ENCODE measurements around the gene KLHL8.
A peak's percentile ranks its signal among the peaks of the same experiment; 100 is the strongest.

Gene KLHL8

DNA sequence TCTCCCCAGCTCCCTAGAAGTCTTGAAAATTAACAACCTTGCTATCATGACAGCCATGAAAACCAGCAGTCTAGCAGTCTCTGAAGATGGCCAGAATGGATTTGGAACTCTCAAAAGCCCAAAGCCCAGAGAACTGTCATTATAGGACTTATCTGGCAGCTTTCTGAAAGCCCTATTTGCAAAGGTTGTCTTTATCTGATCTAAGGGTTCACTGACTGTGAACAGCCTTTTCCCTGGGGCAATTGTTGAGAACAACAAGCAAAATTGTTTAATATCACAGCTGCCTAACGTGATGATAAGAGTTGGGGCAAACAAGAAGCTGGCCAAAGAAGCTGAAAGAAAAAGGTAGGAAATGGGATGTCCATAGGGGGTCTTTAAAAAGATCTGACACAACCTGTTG lies 20.9 kb upstream of the KLHL8 start:
- peaks cover 6 to 12% of the 10 kb centered on the region in 2 donors for H3K9me3 Mint-ChIP-seq
- no peak for ATAC-seq (replicated peaks)
- no peaks in the 10 kb centered on the region for H3K4me1 Mint-ChIP-seq (ENCODE audit: low read depth in 2 of 2)
- H3K36me3 Mint-ChIP-seq (ENCODE audit: insufficient read depth) = peaks cover 3% of the 10 kb centered on the region
- no peak overlapping the region for H3K4me3 Mint-ChIP-seq
- peaks cover 17 to 47% of the 10 kb centered on the region in 2 donors for H3K27me3 Mint-ChIP-seq
- H3K27ac Mint-ChIP-seq = no peak overlapping the region
- DNase-seq = no peak

DNA sequence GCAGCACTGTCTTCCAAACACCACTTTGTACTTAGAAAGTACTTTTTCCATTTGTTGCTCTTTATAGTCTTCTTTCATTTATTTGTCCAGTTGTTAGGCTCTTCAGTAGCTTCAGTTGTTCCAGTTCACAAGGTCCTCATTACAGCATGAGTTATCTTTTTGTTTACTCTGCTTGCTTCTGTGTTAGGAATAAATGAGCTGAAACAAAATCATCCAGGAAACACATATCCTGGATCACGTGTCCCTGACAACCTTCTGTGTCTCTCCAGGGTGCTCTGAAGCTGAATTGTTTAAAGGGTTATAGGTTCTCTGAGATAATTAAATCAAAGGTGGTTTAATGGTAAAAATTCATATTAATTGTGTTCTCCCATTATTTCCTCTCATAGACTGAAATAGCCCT lies 19.9 kb upstream of the KLHL8 start:
- H3K4me3 Mint-ChIP-seq = no peak overlapping the region
- no peak overlapping the region for H3K27ac Mint-ChIP-seq
- H3K27me3 Mint-ChIP-seq = peaks cover 17 to 45% of the 10 kb centered on the region in 2 donors
- H3K9me3 Mint-ChIP-seq = peaks cover 6 to 12% of the 10 kb centered on the region in 2 donors
- peaks cover under 1% of the 10 kb centered on the region for H3K36me3 Mint-ChIP-seq (ENCODE audit: insufficient read depth)
- no peak for ATAC-seq (replicated peaks)
- no peak for DNase-seq
- peaks cover 4 to 5% of the 10 kb centered on the region in 2 donors for H3K4me1 Mint-ChIP-seq (ENCODE audit: low read depth in 2 of 2)

DNA sequence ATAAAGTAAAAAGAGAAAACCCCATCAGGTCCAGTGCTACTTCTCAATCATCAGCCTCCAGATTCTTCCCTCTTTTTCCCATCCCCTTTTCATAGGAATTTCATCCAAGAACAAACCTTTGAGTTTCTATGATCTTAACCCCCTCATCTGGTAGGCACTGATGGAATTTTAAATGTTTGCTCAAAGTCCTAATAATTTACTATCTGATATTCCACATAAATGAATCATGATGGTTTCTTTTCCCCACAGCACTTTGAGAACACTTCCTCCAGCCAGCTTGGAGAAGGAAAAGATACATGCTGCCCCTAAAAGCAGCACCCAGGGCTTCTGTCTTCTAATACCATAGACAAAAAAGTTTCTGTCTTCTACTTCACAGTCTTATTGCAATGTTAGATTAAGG lies 19.4 kb upstream of the KLHL8 start:
- Mint-ChIP-seq H3K27ac (no peak overlapping the region), H3K36me3 (ENCODE audit: insufficient read depth) (no peaks in the 10 kb centered on the region), H3K4me3 (no peak overlapping the region), H3K27me3 (peaks cover 17 to 41% of the 10 kb centered on the region in 2 donors), H3K9me3 (peaks cover 6 to 12% of the 10 kb centered on the region in 2 donors), H3K4me1 (ENCODE audit: low read depth in 2 of 2) (peaks cover 4 to 5% of the 10 kb centered on the region in 2 donors)
- ATAC-seq (replicated peaks) = no peak
- DNase-seq = no peak

DNA sequence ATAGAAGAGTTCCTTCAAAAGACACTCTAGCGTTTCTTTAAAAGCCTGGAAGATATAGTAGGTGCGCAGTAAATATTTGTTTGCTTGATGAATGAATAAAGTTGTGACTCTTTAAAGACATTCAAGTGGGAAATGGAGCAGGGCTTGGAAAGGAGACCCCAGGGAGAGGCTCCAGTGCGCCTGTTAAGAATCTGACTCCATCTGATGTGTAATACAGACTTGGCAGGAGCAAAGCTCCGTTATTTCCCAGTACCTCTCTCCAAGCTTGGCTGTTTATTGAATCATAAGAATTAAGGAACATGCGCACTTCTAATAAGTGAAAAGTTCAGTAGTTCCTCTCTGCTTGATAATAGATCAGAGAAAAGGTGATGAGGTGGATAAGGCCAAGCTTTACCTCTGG lies 18.8 kb upstream of the KLHL8 start:
- Mint-ChIP-seq H3K9me3 (peaks cover 6 to 12% of the 10 kb centered on the region in 2 donors), H3K27me3 (peaks cover 17 to 36% of the 10 kb centered on the region in 2 donors), H3K36me3 (ENCODE audit: insufficient read depth) (no peaks in the 10 kb centered on the region), H3K27ac (no peak overlapping the region), H3K4me1 (ENCODE audit: low read depth in 2 of 2) (peaks cover 4 to 5% of the 10 kb centered on the region in 2 donors), H3K4me3 (no peak overlapping the region)
- ATAC-seq (replicated peaks) (no peak), DNase-seq (no peak)

DNA sequence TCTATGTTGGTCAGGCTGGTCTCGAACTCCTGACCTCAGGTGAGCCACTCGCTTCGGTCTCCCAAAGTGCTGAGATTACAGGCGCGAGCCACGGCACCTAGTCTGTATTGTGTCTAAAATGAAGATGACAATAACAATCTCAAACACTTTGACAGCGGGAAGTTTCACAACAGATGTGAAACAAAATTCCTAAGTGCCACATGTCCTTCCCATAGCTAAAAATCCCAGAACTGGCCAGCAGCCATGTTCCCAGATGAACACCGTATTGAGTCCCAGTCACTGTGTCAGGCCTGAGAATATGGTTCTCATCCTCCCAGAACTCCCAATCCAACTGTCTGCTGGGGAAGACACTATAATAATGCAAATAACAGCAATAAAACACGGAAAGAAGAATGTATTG lies 16.4 kb upstream of the KLHL8 start:
- peaks cover 24 to 25% of the 10 kb centered on the region in 2 donors for H3K27me3 Mint-ChIP-seq
- DNase-seq (no peak), ATAC-seq (replicated peaks) (no peak)
- H3K9me3 Mint-ChIP-seq = peaks cover 0 to under 1% of the 10 kb centered on the region in 2 donors
- no peaks in the 10 kb centered on the region for H3K36me3 Mint-ChIP-seq (ENCODE audit: insufficient read depth)
- no peak overlapping the region for H3K27ac Mint-ChIP-seq
- H3K4me3 Mint-ChIP-seq = peak overlapping the region in 1 of 2 donors; percentile 80
- H3K4me1 Mint-ChIP-seq (ENCODE audit: low read depth in 2 of 2) = peaks cover 4 to 5% of the 10 kb centered on the region in 2 donors

DNA sequence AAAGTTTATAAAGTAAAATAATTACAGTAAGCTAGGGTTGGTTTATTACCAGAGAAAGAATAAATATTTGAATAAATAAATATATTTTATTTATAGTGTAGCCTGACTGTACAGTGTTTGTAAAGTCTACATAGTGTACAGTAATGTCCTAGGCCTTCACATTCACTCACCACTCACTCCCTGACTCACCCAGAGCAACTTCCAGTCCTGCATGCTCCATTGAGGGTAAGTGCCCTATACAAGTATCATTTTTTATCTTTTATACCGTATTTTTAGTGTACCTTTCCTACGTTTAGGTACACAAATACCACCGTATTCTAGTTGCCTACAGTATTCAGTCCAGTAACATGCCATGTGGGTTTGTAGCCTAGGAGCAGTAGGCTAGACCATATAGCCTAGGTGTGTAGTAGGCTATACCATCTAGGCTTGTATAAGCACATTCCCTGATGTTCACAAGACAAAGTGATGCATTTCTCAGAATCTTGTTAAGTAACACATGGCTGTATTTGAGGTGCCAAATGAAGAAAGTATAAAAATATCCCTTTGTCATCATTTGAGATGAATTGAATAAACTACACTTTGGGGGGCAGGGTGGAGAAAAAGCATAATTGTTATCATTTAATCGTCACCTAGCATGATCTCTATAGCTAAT lies 14.7 kb upstream of the KLHL8 start:
- Mint-ChIP-seq H3K27me3 (peaks cover 19 to 32% of the 10 kb centered on the region in 2 donors), H3K9me3 (no peaks in the 10 kb centered on the region), H3K4me3 (peak overlapping the region; percentile 77 to 80), H3K4me1 (ENCODE audit: low read depth in 2 of 2) (peaks cover 4 to 5% of the 10 kb centered on the region in 2 donors), H3K36me3 (ENCODE audit: insufficient read depth) (no peaks in the 10 kb centered on the region), H3K27ac (peak overlapping the region in 1 of 2 donors; percentile 81)
- ATAC-seq (replicated peaks) = no peak
- no peak for DNase-seq

DNA sequence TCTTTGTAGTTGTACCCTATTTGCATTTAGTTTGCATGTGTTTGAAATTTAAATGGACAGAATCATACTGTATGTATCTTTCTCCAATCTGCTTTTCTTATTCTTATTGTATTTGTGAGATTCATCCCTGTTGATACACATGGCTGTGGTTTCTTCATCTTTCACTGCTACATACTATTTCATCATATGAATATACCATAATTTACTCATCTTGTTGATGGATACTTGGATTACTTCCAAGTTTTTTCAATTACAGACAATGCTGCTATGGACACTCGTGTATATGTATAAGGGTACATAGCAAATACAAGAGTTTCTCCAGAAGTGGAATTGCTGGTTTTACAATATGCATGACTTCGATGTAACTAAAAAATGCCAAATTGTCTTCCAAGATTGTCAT lies 11.8 kb upstream of the KLHL8 start:
- no peak for DNase-seq
- H3K9me3 Mint-ChIP-seq = no peaks in the 10 kb centered on the region
- H3K27ac Mint-ChIP-seq = no peak overlapping the region
- no peak overlapping the region for H3K4me3 Mint-ChIP-seq
- peaks cover 4 to 5% of the 10 kb centered on the region in 2 donors for H3K4me1 Mint-ChIP-seq (ENCODE audit: low read depth in 2 of 2)
- no peak for ATAC-seq (replicated peaks)
- no peaks in the 10 kb centered on the region for H3K36me3 Mint-ChIP-seq (ENCODE audit: insufficient read depth)
- H3K27me3 Mint-ChIP-seq = peaks cover 9 to 26% of the 10 kb centered on the region in 2 donors

DNA sequence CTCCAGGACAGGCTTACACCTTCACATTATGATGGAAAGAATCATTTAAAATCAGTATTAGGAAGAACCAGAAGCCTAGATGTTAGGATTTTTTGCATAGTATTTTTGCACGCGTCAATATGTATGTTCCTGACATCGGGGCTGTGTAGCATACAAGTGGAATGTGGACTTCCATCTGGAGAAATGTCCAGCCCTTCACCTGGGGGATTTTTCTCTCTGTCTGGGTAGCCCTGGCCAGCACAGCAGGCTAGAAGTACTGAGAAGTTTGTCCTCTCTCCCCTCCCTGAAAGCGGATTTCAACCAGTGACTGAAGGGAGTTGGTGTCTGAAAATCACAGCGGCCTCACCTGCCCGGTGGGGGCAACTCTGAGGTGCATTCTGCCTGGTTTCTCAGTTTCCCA lies 10.4 kb upstream of the KLHL8 start:
- H3K4me1 Mint-ChIP-seq (ENCODE audit: low read depth in 2 of 2) = peaks cover 3 to 4% of the 10 kb centered on the region in 2 donors
- H3K36me3 Mint-ChIP-seq (ENCODE audit: insufficient read depth) = no peaks in the 10 kb centered on the region
- H3K9me3 Mint-ChIP-seq = no peaks in the 10 kb centered on the region
- no peak overlapping the region for H3K4me3 Mint-ChIP-seq
- no peak overlapping the region for H3K27ac Mint-ChIP-seq
- ATAC-seq (replicated peaks) (no peak), DNase-seq (no peak)
- peaks cover 9 to 26% of the 10 kb centered on the region in 2 donors for H3K27me3 Mint-ChIP-seq

DNA sequence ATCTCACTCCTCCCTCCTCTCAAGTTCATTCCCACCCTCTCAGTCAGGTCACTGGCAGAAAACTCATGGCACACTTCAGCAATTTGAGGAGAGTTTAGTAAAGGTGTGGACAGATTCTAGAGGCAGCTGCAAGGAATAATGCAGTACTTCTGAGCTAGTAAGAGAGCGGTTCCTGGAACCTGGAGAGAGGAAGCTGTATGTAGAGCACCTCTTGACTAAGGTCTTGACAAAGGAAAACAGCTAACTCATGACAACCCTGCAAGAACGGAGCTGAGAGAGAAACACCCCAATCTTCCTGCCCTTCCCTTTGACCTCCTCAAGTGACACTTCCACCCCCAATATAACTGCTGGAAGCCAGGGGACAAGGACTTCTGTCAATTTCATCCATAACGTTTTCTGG lies 9.6 kb upstream of the KLHL8 start:
- ATAC-seq (replicated peaks) (no peak), DNase-seq (no peak)
- peaks cover 9 to 26% of the 10 kb centered on the region in 2 donors for H3K27me3 Mint-ChIP-seq
- H3K36me3 Mint-ChIP-seq (ENCODE audit: insufficient read depth) = no peaks in the 10 kb centered on the region
- no peaks in the 10 kb centered on the region for H3K9me3 Mint-ChIP-seq
- H3K27ac Mint-ChIP-seq = no peak overlapping the region
- no peaks in the 10 kb centered on the region for H3K4me1 Mint-ChIP-seq (ENCODE audit: low read depth in 2 of 2)
- H3K4me3 Mint-ChIP-seq = no peak overlapping the region

DNA sequence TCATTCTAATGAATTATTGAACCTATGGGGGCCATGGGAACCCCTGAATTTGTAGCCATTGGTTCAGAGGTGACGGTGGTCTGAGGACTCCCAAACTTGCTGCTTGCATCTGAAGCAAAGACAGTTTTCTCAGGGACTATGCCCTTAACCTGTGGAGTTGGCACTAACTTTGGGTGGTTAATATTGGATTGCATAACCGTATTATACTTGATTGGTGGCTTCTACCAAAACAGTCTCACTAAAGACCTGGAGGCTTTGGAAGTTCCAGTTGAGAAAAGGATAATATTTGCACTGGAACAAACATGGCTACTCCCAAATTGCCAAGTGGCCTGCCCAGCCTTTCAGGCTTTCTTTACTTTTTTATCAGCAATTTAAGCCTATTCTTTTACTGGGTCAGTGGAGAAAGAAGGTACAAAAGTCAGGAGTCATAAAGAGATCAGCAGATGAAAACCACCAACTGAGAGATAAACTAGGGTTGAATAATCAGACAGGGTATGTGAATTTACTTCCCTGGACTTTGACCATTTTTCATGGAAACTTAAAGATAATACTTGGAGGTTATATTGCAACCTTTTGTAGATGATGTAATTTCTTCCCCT lies 7.9 kb upstream of the KLHL8 start:
- Mint-ChIP-seq H3K4me3 (no peak overlapping the region), H3K36me3 (ENCODE audit: insufficient read depth) (no peaks in the 10 kb centered on the region), H3K27me3 (peaks cover 9 to 26% of the 10 kb centered on the region in 2 donors), H3K9me3 (no peaks in the 10 kb centered on the region), H3K4me1 (ENCODE audit: low read depth in 2 of 2) (no peaks in the 10 kb centered on the region), H3K27ac (no peak overlapping the region)
- ATAC-seq (replicated peaks) (no peak), DNase-seq (no peak)

DNA sequence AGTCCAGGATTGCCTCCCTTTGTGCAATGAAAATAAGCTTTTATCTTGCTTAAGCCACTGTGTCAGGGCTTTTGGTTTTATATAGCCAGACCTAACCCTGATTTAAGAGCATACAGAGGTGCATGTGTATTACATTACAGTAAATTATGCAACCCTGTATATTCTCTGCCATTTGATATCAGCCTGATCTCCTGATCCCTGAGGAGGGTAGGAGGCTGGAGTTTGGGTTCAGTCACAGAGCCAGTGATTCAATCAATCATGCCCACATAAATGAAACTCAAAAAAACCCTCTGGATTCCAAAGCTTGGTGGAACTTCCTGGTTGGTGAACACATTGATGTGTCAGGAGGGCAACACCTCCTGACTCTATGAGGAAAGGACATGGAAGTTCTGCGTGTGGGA lies 7.3 kb upstream of the KLHL8 start:
- Mint-ChIP-seq H3K36me3 (ENCODE audit: insufficient read depth) (no peaks in the 10 kb centered on the region), H3K4me1 (ENCODE audit: low read depth in 2 of 2) (no peaks in the 10 kb centered on the region), H3K27ac (no peak overlapping the region), H3K4me3 (no peak overlapping the region), H3K27me3 (peaks cover 9 to 26% of the 10 kb centered on the region in 2 donors), H3K9me3 (no peaks in the 10 kb centered on the region)
- DNase-seq = no peak
- no peak for ATAC-seq (replicated peaks)

DNA sequence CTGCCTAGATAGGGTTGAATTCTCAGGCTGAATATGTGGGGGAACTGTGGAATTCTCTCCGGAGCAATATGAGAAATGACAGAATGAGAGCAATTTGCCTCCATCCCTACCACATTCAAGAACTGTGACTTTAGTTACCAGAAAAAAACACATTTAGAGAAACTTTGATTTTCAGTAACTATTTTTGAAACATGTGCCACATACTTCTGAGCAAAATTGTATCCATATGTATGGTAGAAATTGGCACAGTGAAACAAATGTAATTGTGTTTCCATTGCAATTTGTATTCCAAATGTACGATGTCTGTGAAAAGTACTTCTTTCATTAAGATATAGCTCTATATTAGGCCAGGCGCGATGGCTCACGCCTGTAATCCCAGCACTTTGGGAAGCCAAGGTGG lies 5.5 kb upstream of the KLHL8 start:
- DNase-seq (no peak), ATAC-seq (replicated peaks) (no peak)
- H3K27me3 Mint-ChIP-seq = peaks cover 0 to 10% of the 10 kb centered on the region in 2 donors
- no peak overlapping the region for H3K4me3 Mint-ChIP-seq
- no peaks in the 10 kb centered on the region for H3K4me1 Mint-ChIP-seq (ENCODE audit: low read depth in 2 of 2)
- no peaks in the 10 kb centered on the region for H3K36me3 Mint-ChIP-seq (ENCODE audit: insufficient read depth)
- no peak overlapping the region for H3K27ac Mint-ChIP-seq
- no peaks in the 10 kb centered on the region for H3K9me3 Mint-ChIP-seq

DNA sequence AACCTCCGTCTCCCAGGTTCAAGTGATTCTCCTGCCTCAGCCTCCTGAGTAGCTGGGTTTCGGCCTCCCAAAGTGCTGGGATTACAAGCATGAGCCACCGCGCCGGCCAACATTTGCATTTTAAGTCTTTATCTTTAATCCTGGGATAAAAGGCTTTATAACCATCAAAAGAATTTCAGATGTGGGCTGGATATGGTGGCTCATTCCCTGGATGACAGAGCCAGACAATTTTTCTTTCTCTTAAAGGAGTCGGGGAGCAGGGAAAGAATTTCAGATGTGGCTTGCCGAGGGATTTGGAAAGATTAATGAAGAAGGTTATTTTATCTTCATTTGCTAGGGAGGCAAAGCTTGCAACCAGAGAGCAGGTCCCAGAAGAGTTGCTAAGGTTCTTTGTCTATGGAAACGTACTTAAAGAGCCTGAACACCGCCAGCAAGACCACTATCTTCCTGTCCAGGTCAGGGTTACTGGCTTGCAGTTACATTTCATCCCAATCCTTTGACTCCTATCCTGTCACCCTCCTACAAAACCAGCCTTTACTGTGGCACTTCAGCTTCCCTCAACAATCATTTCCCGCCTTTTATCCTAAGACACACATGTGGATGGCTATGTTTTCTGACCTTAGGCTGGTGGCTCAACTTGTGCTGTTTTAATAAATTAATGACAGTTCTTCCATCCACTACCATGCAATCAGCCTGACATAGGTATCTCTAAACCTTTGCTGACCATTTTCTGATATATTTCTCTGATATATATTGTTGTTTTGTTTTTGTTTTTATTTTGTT lies 3.9 kb upstream of the KLHL8 start:
- Mint-ChIP-seq H3K36me3 (ENCODE audit: insufficient read depth) (peaks cover 3% of the 10 kb centered on the region), H3K27me3 (no peaks in the 10 kb centered on the region), H3K27ac (no peak overlapping the region), H3K4me1 (ENCODE audit: low read depth in 2 of 2) (peaks cover 2% of the 10 kb centered on the region in 2 donors), H3K9me3 (no peaks in the 10 kb centered on the region), H3K4me3 (no peak overlapping the region)
- ATAC-seq (replicated peaks) = no peak
- DNase-seq = no peak
